Left ventricle myocardium inferior (tissue), 1 donor: Measurements from ENCODE around the gene KRT83. TPM values are rescaled to one million over a fixed set of nuclear protein-coding genes. Genes with fewer than 3 reads are reported as not detected.

Experiments
- DNase-seq: peaks from one replicate; pipeline ENCODE4 v3.0.0-alpha.2; 2020
- H3K27ac ChIP-seq: fragments of 200-600 bp; replicated peaks from 2 replicates; pipeline ENCODE4 v1.8.0; 2021
- H3K27me3 ChIP-seq: fragments of 200-600 bp; 2 replicates; pipeline ENCODE4 v1.8.0; 2021; ENCODE audit warnings: low read depth
- H3K36me3 ChIP-seq: fragments of 200-600 bp; 2 replicates; pipeline ENCODE4 v1.8.0; 2021
- H3K4me1 ChIP-seq: fragments of 200-600 bp; 2 replicates; pipeline ENCODE4 v1.8.0; 2021
- H3K4me3 ChIP-seq: fragments of 200-600 bp; 2 replicates; pipeline ENCODE4 v1.8.0; 2021; ENCODE audit warnings: mild to moderate bottlenecking, moderate library complexity
- H3K9me3 ChIP-seq: fragments of 200-600 bp; replicated peaks from 2 replicates; pipeline ENCODE4 v1.8.0; 2021
- intact Hi-C: fragments of 100-400 bp; cut with micrococcal nuclease; formaldehyde crosslinking; loops from one replicate; pipeline ENCODE4 v1.11.0; 2022
- total RNA-seq: library from RNA; stranded (reverse); fragmentation: NEBNext Ultra II Directional; extraction: Animal tissue kit (Norgen Biotek cat#: 25700); gene quantifications from one replicate; pipeline ENCODE4 v1.2.1, GENCODE V29; 2021
- TF ChIP-seq, protein P1 (sequence below): fragments of 200-600 bp; IDR thresholded peaks from 2 replicates; pipeline ENCODE4 v1.8.0; 2021; ENCODE audit warnings: antibody characterized with exemption, mild to moderate bottlenecking, borderline replicate concordance
- donor health status: DM: no; HTN: yes; CAD: no; lungs with severe emphysema.

KRT83 gene
- total RNA-seq, 1 donor from 2014 or later = not detected

DNA sequence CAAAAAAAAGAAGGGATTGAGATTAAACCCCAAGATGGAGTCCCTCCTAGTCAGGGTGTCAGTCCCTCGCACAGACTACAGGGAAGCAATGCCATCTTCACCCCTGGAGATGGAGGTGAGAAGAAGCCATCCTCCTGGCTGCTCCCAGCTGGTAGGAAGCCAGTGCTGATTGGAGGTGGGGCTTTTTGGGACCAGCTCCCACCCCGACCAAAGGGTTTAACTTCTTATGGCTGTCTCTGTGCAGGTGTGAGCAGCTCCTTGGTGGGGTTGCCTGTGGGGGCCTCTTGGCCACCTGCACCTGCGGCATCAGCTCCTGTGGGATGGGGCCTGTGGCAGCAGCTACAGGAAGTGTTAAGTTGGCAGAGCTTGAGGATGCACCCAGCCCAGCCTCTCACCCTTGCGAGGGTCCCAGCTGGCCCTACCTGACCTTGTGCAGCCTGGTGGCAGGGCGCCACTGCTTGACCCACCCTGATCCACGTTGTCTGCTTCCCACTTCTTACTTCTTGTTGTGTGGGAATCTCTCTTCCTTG lies 50.6 kb downstream of the KRT83 start:
- TF ChIP-seq, protein P1, sequence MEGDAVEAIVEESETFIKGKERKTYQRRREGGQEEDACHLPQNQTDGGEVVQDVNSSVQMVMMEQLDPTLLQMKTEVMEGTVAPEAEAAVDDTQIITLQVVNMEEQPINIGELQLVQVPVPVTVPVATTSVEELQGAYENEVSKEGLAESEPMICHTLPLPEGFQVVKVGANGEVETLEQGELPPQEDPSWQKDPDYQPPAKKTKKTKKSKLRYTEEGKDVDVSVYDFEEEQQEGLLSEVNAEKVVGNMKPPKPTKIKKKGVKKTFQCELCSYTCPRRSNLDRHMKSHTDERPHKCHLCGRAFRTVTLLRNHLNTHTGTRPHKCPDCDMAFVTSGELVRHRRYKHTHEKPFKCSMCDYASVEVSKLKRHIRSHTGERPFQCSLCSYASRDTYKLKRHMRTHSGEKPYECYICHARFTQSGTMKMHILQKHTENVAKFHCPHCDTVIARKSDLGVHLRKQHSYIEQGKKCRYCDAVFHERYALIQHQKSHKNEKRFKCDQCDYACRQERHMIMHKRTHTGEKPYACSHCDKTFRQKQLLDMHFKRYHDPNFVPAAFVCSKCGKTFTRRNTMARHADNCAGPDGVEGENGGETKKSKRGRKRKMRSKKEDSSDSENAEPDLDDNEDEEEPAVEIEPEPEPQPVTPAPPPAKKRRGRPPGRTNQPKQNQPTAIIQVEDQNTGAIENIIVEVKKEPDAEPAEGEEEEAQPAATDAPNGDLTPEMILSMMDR = no peak
- H3K4me1 ChIP-seq = no peaks in the 10 kb centered on the region
- DNase-seq = no peak
- intact Hi-C loops = no loop called here
- no peaks in the 10 kb centered on the region for H3K36me3 ChIP-seq
- H3K9me3 ChIP-seq = no peaks in the 10 kb centered on the region
- H3K27ac ChIP-seq = no peak overlapping the region
- peaks cover 58% of the 10 kb centered on the region for H3K27me3 ChIP-seq
- no peak overlapping the region for H3K4me3 ChIP-seq

DNA sequence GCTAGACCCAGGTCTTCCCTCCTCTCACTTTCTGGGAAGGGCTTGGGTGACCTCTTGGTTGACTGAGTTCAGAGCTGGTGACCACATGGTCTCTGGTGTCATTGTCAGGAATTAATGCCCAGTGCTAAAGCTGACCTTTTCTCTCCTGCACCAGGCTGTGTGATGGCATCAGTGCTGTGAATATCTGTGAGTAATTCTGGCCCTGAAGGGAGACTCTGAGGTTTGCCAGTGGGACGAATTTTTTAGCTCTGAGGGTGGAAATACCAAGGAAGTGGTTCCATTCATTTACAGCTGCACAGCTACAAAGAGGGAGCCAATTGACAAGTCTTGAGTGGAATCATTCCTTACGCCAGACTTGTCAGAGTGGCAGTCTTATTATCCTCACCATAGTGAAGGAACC lies 53.0 kb downstream of the KRT83 start:
- intact Hi-C loops = no loop called here
- TF ChIP-seq, protein P1 = no peak
- H3K27me3 ChIP-seq = peaks cover 38% of the 10 kb centered on the region
- no peak overlapping the region for H3K4me3 ChIP-seq
- H3K9me3 ChIP-seq = no peaks in the 10 kb centered on the region
- H3K27ac ChIP-seq = no peak overlapping the region
- H3K36me3 ChIP-seq = no peaks in the 10 kb centered on the region
- no peak for DNase-seq
- no peaks in the 10 kb centered on the region for H3K4me1 ChIP-seq

- intact Hi-C loops = no loop called here
- H3K27ac ChIP-seq = no peak overlapping the region
Observed at GRCh38 chr12:52267699-52268098, 53.5 kb downstream of the KRT83 start.

GRCh38 chr12:52267266-52267665 lies 53.9 kb downstream of the KRT83 start:
- Histone ChIP-seq H3K4me3 (no peak overlapping the region), H3K27me3 (peaks cover 45% of the 10 kb centered on the region), H3K36me3 (no peaks in the 10 kb centered on the region), H3K4me1 (no peaks in the 10 kb centered on the region), H3K27ac (no peak overlapping the region), H3K9me3 (no peaks in the 10 kb centered on the region)
- intact Hi-C loops = no loop called here
- TF ChIP-seq, protein P1 = no peak
- no peak for DNase-seq

More at GRCh38 chr12:52267699-52268098, 53.5 kb downstream of the KRT83 start:
- no peaks in the 10 kb centered on the region for H3K36me3 ChIP-seq
- DNase-seq = no peak
- H3K4me1 ChIP-seq = no peaks in the 10 kb centered on the region
- TF ChIP-seq, protein P1 = no peak
- H3K9me3 ChIP-seq = no peaks in the 10 kb centered on the region
- no peak overlapping the region for H3K4me3 ChIP-seq
- H3K27me3 ChIP-seq = peaks cover 40% of the 10 kb centered on the region

DNA sequence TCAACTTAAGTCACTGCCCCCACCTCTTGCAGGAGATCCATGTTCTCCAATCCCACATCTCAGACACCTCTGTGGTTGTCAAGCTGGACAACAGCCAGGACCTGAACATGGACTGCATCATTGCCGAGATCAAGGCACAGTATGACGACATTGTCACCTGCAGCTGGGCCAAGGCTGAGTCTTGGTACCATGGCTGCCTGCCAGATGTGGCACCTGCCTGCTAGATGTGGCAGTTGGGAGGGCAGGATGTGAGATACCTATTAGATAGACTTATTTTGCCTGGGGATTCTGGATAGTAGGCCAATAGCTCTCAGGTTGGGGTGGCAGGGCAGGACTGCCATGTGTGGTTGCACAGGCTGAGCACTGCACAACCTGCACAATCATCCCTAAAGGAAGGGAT lies 54.7 kb downstream of the KRT83 start:
- H3K4me3 ChIP-seq = no peak overlapping the region
- H3K36me3 ChIP-seq = no peaks in the 10 kb centered on the region
- H3K27me3 ChIP-seq = peaks cover 50% of the 10 kb centered on the region
- no peaks in the 10 kb centered on the region for H3K4me1 ChIP-seq
- H3K27ac ChIP-seq = no peak overlapping the region
- no peak for DNase-seq
- H3K9me3 ChIP-seq = no peaks in the 10 kb centered on the region
- TF ChIP-seq, protein P1 = no peak
- intact Hi-C loops = no loop called here
